Neural progenitor cell (in vitro differentiated cells): ENCODE measurements around the gene CTNNA3.

Source experiments
- EZH2 ChIP-seq: fragments of 200-600 bp; sonication (generic); IDR thresholded peaks from 2 replicates; pipeline ENCODE4 v1.6.1; 2017; ENCODE audit warnings: antibody characterized with exemption, mild to moderate bottlenecking, moderate library complexity
- TF ChIP-seq, protein P1 (sequence below): fragments of 200-600 bp; sonication (generic); IDR thresholded peaks from 2 replicates; pipeline ENCODE4 v1.5.1; 2017; ENCODE audit warnings: antibody characterized with exemption, mild to moderate bottlenecking

DNA sequence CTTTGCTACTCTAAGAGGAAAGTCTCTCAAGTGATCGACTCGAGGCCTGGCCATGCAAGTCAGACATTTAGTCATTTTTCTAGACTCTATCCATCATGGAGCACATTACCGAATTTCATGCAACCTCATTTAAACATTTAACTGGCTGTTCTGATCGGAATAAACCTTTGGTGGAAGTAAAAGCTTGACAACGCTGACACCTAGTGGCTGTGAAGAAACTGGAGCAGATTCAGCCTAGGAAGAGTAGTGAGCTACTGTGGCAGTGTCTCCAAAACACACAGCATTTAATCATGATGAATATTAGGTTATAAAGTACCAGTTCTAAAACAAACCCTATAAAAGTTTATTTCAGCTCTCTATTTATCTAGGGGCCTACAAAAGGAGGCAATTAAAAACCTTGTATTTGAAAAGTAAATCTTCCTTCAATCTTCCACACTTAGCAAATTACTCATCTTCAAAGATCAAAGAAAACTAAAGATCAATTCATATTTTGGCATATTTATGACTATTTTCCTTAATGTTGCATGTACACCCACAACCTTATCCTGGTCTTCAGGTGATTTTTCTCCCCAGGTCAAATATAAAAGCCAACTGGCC is 175.0 kb downstream of the CTNNA3 start:
- TF ChIP-seq, protein P1, sequence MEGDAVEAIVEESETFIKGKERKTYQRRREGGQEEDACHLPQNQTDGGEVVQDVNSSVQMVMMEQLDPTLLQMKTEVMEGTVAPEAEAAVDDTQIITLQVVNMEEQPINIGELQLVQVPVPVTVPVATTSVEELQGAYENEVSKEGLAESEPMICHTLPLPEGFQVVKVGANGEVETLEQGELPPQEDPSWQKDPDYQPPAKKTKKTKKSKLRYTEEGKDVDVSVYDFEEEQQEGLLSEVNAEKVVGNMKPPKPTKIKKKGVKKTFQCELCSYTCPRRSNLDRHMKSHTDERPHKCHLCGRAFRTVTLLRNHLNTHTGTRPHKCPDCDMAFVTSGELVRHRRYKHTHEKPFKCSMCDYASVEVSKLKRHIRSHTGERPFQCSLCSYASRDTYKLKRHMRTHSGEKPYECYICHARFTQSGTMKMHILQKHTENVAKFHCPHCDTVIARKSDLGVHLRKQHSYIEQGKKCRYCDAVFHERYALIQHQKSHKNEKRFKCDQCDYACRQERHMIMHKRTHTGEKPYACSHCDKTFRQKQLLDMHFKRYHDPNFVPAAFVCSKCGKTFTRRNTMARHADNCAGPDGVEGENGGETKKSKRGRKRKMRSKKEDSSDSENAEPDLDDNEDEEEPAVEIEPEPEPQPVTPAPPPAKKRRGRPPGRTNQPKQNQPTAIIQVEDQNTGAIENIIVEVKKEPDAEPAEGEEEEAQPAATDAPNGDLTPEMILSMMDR, result peak; percentile 93
- no peak for TF ChIP-seq EZH2
